Skin of body (tissue), 2 donors: ENCODE data around the gene PTRH2. TPM values are rescaled to one million over a fixed set of nuclear protein-coding genes. Genes with fewer than 3 reads are reported as not detected.
A peak's percentile ranks its signal among the peaks of the same experiment; 100 is the strongest.
"Not testable (repeated sequence)": the region's sequence is repeated elsewhere in the genome, so short reads cannot be mapped to it uniquely, and the experiment has no call there.

Source experiments
- DNase-seq: peaks from one replicate; lab custom pipeline; 2025; lab: John Stamatoyannopoulos, UW
- total RNA-seq: library from RNA; depleted of rRNA; stranded (reverse); fragments of >200 nt; gene quantifications from one replicate; pipeline ENCODE4 v1.2.3, GENCODE V29; 2014

PTRH2 gene
- 19.4 TPM for total RNA-seq

GRCh38 chr17:59707149-59707970 is at the start of gene PTRH2, which contains the start of gene VMP1:
Gene PTRH2, minus strand, starts transcription at chr17:59707430. Its CDS starts 9,452 bp downstream, at chr17:59697978.
Gene VMP1, plus strand, starts transcription at chr17:59707654. Its CDS starts 23,793 bp downstream, at chr17:59731447.
- DNase-seq = peak; percentile 99

- DNase-seq = no peak
Measured at GRCh38 chr17:59756236-59756818, 49.1 kb upstream of the PTRH2 start.

DNA sequence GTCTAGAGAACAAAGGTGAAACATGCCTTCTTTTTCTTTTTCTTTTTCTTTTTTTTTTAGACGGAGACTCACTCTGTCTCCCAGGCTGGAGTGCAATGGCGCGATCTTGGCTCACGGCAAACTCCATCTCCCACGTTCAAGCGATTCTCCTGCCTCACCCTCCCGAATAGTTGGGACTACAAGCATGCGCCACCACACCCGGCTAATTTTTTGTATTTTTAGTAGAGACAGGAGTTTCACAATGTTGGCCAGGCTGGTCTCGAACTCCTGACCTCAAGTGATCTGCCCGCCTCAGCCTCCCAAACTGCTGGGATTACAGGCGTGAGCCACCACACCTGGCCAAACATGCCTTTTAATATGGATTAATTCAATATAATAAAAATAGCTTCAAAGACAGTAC is 47.8 kb upstream of the PTRH2 start:
- not testable (repeated sequence) for DNase-seq

- no peak for DNase-seq
Measured at GRCh38 chr17:59754552-59754951, 47.3 kb upstream of the PTRH2 start.

- peak; percentile 91 for DNase-seq
Measured at GRCh38 chr17:59753522-59754467, 46.6 kb upstream of the PTRH2 start.

- no peak for DNase-seq
Measured at GRCh38 chr17:59752922-59753321, 45.7 kb upstream of the PTRH2 start.

DNA sequence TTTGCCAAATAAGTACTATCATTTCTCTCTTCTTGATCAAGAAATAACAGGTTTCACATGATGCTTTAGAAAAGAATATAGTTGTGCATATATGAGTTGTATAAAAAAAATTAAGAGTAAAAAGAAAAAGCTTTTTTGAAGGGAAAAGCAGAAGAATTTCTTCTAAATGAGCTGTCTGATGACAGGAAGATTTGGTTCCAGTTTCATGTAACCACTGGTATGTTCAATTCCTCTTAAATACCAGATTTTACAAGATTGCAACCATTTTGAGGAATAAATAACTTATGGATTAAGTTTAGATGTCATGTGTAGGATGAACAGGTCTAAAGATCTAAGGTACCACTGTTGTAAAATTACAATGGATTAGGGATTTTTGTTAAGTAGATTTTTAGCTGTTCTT is 45.2 kb upstream of the PTRH2 start:
- DNase-seq = no peak

DNA sequence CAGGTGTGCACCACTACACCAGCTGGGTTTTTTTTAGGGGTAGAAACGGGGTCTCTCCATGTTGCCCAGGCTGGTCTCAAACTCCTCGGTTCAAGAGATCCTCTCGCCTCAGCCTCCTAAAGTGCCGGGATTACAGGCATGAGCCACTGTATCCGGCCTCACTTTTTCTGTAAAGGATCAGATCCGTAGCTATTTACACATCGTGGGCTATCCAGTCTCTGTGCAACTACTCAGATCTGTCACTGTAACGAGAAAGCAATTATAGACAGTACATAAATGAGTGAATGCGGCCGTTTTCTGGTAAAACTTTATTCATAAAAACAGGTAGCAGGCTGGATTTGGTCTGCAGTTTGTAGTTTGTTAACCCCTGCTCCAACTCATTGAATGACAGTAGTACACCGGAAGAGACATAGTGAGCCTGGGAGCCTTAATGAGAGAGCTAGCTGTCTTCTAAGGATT is 44.8 kb upstream of the PTRH2 start:
- DNase-seq = no peak

- no peak for DNase-seq
Measured at GRCh38 chr17:59748591-59748990, 41.4 kb upstream of the PTRH2 start.

DNA sequence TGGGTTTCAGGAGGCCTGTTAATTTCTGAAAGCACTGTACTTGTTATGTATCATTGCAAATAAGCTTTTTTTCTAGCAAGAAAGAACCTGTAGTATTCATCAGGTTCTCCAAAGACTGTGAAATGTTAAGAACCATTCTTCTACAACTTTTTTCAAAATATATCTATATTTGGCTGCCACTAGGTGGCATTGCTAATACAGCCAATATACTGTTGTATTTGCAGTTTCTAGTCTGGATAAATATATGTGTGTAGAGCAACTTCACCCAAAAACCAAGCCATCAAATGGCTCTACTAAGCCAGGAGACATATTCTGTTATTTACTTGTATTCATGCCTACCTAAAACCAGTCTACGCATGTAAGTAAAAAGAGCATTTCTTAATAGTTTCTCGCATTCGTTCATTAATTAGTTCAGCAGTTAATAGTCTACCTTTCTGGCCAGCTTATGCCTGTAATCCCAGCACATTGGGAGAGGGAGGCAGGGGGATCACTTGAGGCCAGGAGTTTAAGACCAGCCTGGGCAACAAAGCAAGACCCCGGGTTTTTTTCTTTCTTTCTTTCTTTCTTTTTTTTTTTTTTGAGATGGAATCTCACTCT is 39.7 kb upstream of the PTRH2 start:
- no peak for DNase-seq

- DNase-seq = no peak
Measured at GRCh38 chr17:59745040-59745439, 37.8 kb upstream of the PTRH2 start.

- DNase-seq = no peak
Measured at GRCh38 chr17:59743842-59744241, 36.6 kb upstream of the PTRH2 start.

GRCh38 chr17:59737324-59737723 is 30.1 kb upstream of the PTRH2 start:
- no peak for DNase-seq

DNA sequence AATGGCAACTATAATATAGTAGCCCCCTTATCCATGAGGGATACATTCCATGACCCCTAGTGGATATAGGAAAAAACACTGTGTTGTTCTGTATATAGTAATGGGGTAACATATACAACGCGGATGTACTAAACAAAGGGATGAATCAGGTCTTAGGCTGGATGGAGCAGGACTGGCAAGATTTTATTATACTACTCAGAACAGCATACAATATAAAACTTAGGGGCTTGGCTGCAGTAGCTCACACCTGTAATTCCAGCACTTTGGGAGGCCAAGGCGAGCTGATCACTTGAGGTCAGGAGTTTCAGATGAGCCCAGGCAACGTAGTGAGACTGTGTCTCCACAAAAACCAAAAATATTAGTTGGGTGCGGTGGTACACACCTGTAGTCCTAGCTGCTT is 27.0 kb upstream of the PTRH2 start:
- DNase-seq = no peak

GRCh38 chr17:59733697-59734096 is 26.5 kb upstream of the PTRH2 start:
- DNase-seq = no peak

DNA sequence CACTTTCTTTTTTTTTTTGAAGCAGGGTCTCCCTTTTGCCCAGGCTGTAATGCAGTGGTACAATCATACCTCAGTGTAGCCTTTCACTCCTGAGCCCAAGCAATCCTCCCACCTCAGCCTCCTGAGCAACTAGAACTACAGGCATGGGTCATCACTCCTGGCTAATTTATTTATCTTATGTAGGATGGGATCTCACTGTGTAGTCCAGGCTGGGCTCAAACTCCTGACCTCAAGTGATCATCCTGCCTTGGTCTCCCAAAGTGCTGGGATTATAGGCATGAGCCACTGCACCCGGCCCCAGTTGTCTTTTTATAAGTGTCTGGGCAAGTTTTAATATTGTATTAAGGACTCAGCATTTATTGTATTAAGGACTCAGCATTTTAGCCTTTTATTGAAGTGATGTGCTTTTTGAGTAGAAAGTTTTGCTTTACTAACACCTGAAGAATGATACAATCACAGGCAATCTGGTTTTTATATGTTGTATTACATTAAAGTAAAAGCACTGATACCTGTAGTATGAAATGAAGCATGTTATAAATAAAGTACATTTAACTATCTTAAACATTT is 23.1 kb upstream of the PTRH2 start:
- DNase-seq = no peak

- DNase-seq = no peak
Measured at GRCh38 chr17:59727817-59728533, 20.7 kb upstream of the PTRH2 start.

- no peak for DNase-seq
Measured at GRCh38 chr17:59725691-59726090, 18.5 kb upstream of the PTRH2 start.

DNA sequence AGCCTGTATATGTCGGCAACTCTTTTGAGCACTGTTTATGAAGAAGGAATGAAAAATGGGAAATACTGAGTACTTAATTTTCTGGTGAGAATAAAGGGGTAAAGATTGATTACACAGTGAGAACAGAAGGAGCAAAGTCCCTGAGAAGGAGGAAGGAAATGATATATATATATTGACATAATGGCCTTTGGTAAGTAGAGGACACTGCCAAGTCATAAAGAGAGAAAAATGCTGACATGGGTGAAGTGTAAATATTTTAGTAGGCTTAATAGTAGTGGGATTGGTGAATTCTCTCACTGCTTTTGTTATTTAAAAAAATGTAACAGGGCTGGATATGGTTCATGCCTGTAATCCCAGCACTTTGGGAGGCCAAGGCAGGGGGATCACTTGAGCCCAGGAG is 16.4 kb upstream of the PTRH2 start:
- DNase-seq = no peak

DNA sequence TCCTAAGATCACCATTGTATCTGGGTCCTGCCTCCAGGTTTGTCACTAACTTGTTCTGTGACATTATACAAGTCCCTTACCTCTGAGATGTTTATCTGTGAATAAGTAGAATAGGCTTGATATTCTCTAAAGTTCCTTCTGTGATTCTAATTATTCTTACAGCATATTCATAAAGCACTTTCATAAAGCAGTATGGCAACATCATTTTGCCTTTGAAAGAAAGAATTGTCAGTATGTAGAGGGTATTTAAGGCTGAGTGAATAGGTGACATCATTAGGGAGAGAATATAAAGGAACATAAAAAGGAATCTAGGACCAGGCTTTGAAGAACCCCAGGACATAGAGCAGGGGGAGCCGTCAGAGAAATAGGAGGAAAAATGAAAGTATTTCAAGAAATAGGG is 15.8 kb upstream of the PTRH2 start:
- DNase-seq = no peak
